Measurements from ENCODE around the gene PYCR2.
"Not testable (repeated sequence)": the region's sequence is repeated elsewhere in the genome, so short reads cannot be mapped to it uniquely, and the experiment has no call there.

The PYCR2 gene

GRCh38 chr1:225934711-225935110 is 10.7 kb upstream of the PYCR2 start:
- H3K27ac ChIP-seq: no peak overlapping the region
- TF ChIP-seq ZFX (IDR thresholded peaks at IDR 0.05; ENCODE audit: borderline replicate concordance) (no peak), CTCF (IDR thresholded peaks at IDR 0.05) (no peak)

- no peak for TF ChIP-seq ZFX (IDR thresholded peaks at IDR 0.05; ENCODE audit: borderline replicate concordance)
- no peak for TF ChIP-seq CTCF (IDR thresholded peaks at IDR 0.05)
- no peak overlapping the region for H3K27ac ChIP-seq
These were observed 9.0 kb upstream of the PYCR2 start for GRCh38 chr1:225933072-225933471.

DNA sequence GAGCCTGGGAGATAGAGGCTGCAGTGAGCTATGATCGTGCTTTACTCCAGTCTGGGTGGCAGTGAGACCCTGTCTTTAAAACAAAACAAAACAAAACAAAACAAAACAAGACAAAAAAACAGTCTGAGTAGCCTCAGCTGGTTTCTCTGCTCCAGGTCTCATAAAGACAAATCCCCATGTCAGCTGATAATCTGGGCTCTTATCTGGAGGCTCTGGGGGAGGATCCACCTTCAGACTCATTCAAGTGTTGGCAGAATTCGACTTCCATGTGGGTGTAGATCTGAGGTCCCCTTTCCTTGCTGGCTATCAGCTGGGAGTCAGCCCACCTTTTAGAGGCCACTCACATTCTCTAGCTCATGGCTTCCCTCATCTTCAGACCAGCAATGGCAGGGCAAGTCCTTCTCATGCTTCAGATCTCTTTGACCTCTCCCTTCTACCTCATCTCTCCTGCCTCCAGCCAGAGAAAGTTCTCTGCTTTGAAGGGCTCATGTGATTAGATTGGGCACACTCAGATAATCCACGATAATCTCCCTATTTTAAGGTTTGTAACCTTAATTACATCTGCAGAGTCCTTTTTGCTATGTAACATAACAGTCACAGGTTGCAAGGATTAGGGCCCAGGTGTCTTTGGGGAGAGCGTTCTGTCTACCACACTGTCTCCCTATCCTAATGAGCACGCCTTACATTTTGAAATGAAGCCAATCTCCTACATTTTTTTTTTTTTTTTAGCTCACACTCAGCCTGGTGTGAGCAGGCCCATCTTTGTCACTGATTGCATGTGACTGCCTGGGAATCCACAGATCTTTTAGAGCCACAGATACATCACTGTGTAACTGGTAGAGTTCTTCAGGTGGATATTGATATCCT is 7.5 kb upstream of the PYCR2 start:
- TF ChIP-seq CTCF (IDR thresholded peaks at IDR 0.05) (no peak), ZFX (IDR thresholded peaks at IDR 0.05; ENCODE audit: borderline replicate concordance) (no peak)
- H3K27ac ChIP-seq: no peak overlapping the region

DNA sequence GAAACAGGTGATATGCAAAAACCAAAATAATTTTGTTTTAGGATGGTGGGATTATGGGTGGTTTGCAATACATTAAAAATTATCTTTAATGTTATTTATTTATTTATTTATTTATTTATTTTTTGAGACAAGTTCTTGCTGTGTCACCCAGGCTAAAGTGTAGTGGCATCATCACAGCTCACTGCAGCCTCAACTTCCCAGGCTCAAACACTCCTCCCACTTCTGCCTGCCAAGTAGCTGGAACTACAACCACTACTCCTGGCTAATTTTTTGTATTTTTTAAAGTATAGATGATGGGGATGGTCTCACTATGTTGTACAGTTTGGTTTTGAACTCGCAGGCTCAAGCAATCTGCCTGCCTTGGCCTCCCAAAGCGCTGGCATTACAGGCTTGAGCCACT is 6.5 kb upstream of the PYCR2 start:
- TF ChIP-seq CTCF (IDR thresholded peaks at IDR 0.05): no peak
- TF ChIP-seq ZFX (IDR thresholded peaks at IDR 0.05; ENCODE audit: borderline replicate concordance): no peak

GRCh38 chr1:225929462-225929861 is 5.4 kb upstream of the PYCR2 start:
- H3K27ac ChIP-seq: not testable (repeated sequence)

More for the DNA sequence above, 6.5 kb upstream of the PYCR2 start:
- no peak overlapping the region for H3K27ac ChIP-seq

DNA sequence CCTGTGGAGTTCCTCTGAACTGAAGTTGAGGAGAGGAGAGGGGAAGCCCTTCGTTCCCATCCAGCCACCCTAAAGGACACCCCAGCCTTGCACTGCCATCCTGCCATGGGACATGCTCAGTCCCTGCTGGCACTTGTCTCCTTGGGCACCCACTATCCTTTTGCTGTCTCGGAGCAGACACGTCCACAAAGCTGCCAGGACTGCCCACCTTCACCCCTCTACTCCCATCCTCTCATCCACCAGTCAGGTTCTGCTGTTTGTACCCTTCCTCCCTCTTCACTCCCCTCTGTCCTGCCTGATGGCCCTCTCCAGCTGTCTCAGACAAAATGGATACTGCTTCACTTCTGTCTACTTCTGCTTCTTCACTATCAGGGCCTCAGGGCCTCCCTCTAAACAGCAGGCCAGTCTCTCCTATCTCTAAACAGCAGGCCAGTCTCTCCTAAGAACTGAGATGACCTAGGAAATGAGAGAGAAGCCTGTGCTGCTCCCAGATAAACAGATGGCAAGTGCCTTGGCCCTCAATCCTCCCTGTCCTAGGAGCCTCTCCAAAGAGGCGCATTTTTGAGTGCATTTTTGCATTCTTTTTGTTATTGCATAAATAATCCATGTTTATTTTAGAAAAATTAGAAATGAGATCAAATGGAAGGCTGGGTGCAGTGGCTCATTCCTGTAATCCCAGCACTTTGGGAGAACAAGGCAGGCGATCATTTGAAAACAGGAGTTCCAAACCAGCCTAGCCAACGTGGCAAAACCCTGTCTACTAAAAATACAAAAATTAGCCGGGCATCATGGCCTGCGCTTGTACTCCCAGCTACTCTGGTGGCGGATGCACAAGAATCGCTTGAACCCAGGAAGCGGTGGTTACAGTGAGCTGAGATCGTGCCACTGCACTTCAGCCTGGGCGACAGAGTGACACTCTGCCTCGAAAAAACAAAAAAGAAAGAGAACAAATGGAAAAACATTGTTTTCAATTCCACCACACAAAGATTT is 4.4 kb upstream of the PYCR2 start:
- TF ChIP-seq CTCF (IDR thresholded peaks at IDR 0.05) (no peak), ZFX (IDR thresholded peaks at IDR 0.05; ENCODE audit: borderline replicate concordance) (no peak)
- H3K27ac ChIP-seq: peak overlapping the region; percentile 4; the same call in 1 of the 2 replicates

GRCh38 chr1:225926551-225927113 is 2.6 kb upstream of the PYCR2 start:
- TF ChIP-seq CTCF (IDR thresholded peaks at IDR 0.05) (no peak), ZFX (IDR thresholded peaks at IDR 0.05; ENCODE audit: borderline replicate concordance) (no peak)
- H3K27ac ChIP-seq: no peak overlapping the region
